Measurements from ENCODE around the gene SH3D19. TPM values are rescaled to one million over a fixed set of nuclear protein-coding genes. Genes with fewer than 3 reads are reported as not detected.
A peak's percentile ranks its signal among the peaks of the same experiment; 100 is the strongest.

SH3D19 gene
- polyA plus RNA-seq, 2 of the 4 experiments (the other 2 are of a cell fraction), result 15.3 to 22.9 TPM

GRCh38 chr4:151324124-151324751, 1.2 kb downstream of the SH3D19 start:
- no peak for ATAC-seq
- WGBS (ENCODE audit: missing lambda C conversion rate), result 13% methylated on average over 12 of the region's 12 CpGs
- CTCF ChIA-PET, result interaction anchor here (0.5 to 1.3 kb wide), 4 partner anchors 10 to 207 kb away, joined by 3 to 4 read pairs (median 4); no protein-coding TSS in a partner anchor
- peak overlapping the region; percentile 79 for H3K4me2 ChIP-seq
- H3K4me3 ChIP-seq, result peak overlapping the region; percentile 76
- TF ChIP-seq TP53 (CRISPR knock-in tag; IDR thresholded peaks at IDR 0.05) (no peak), BHLHE40 (IDR thresholded peaks at IDR 0.05; ENCODE audit: low read depth, low read length) (no peak), CHD2 (IDR thresholded peaks at IDR 0.05; ENCODE audit: low read length, partially characterized antibody) (no peak), CBX8 (IDR thresholded peaks at IDR 0.05) (no peak), MAFK (IDR thresholded peaks at IDR 0.05; ENCODE audit: partially characterized antibody) (no peak)
- H3K4me1 ChIP-seq, result peaks cover 32% of the 10 kb centered on the region
- POLR2A ChIA-PET, result interaction anchor here (0.7 to 2.0 kb wide), 2 partner anchors 8 to 1861 kb away, joined by 3 to 15 read pairs; no protein-coding TSS in a partner anchor
- H3K27ac ChIP-seq, result peak overlapping the region; percentile 80 to 96
- FAIRE-seq, result no peak
- peak in 1 of 2 experiments; percentile 10 for DNase-seq (ENCODE audit: low read depth in 1 of 2, low spot score in 1 of 2)
- H3K9me3 ChIP-seq, result no peaks in the 10 kb centered on the region

- H3K4me2 ChIP-seq, result peak overlapping the region; percentile 79
- FAIRE-seq, result no peak
- WGBS (ENCODE audit: missing lambda C conversion rate), result 69% methylated on average over 1 of the region's 1 CpG
Observed at GRCh38 chr4:151323667-151324066, 1.7 kb downstream of the SH3D19 start.

GRCh38 chr4:151322570-151322969, 2.8 kb downstream of the SH3D19 start:
- no peak overlapping the region for H3K4me3 ChIP-seq
- CTCF ChIA-PET, result no interaction called here
- no peak for DNase-seq (ENCODE audit: low read depth in 1 of 2, low spot score in 1 of 2)

More at GRCh38 chr4:151323667-151324066, 1.7 kb downstream of the SH3D19 start:
- ChIA-PET POLR2A (no interaction called here), CTCF (no interaction called here)
- peak overlapping the region; percentile 76 for H3K4me3 ChIP-seq
- TF ChIP-seq PHF8 (IDR thresholded peaks at IDR 0.05; ENCODE audit: borderline replicate concordance, low read depth) (no peak), USF2 (IDR thresholded peaks at IDR 0.05) (no peak), HOXB13 (CRISPR knock-in tag; IDR thresholded peaks at IDR 0.05; ENCODE audit: low read depth) (no peak), MYC (IDR thresholded peaks at IDR 0.05; ENCODE audit: borderline replicate concordance, low read length) (no peak), HES2 (IDR thresholded peaks at IDR 0.05) (no peak), RCOR1 (IDR thresholded peaks at IDR 0.05; ENCODE audit: low read depth, low read length) (no peak), CBX8 (IDR thresholded peaks at IDR 0.05) (no peak), RNF2 (IDR thresholded peaks at IDR 0.05; ENCODE audit: borderline replicate concordance, low read depth) (no peak), CEBPB (IDR thresholded peaks at IDR 0.05) (no peak), FOSL2 (IDR thresholded peaks at IDR 0.05) (no peak), FOSL2 (CRISPR knock-in tag; IDR thresholded peaks at IDR 0.05) (no peak), ZFP36 (IDR thresholded peaks at IDR 0.05; ENCODE audit: borderline replicate concordance, partially characterized antibody) (no peak), MAFK (IDR thresholded peaks at IDR 0.05; ENCODE audit: partially characterized antibody) (no peak), GATA3 (IDR thresholded peaks at IDR 0.05; ENCODE audit: borderline replicate concordance) (no peak)
- TF ChIP-seq, protein P1, sequence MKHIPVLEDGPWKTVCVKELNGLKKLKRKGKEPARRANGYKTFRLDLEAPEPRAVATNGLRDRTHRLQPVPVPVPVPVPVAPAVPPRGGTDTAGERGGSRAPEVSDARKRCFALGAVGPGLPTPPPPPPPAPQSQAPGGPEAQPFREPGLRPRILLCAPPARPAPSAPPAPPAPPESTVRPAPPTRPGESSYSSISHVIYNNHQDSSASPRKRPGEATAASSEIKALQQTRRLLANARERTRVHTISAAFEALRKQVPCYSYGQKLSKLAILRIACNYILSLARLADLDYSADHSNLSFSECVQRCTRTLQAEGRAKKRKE (CRISPR knock-in tag; IDR thresholded peaks at IDR 0.05; ENCODE audit: low read depth), result no peak
- TF ChIP-seq, protein P2, sequence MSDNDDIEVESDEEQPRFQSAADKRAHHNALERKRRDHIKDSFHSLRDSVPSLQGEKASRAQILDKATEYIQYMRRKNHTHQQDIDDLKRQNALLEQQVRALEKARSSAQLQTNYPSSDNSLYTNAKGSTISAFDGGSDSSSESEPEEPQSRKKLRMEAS (IDR thresholded peaks at IDR 0.05), result no peak
- TF ChIP-seq, protein P3, sequence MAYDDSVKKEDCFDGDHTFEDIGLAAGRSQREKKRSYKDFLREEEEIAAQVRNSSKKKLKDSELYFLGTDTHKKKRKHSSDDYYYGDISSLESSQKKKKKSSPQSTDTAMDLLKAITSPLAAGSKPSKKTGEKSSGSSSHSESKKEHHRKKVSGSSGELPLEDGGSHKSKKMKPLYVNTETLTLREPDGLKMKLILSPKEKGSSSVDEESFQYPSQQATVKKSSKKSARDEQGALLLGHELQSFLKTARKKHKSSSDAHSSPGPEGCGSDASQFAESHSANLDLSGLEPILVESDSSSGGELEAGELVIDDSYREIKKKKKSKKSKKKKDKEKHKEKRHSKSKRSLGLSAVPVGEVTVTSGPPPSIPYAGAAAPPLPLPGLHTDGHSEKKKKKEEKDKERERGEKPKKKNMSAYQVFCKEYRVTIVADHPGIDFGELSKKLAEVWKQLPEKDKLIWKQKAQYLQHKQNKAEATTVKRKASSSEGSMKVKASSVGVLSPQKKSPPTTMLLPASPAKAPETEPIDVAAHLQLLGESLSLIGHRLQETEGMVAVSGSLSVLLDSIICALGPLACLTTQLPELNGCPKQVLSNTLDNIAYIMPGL (CRISPR knock-in tag; IDR thresholded peaks at IDR 0.05; ENCODE audit: borderline replicate concordance), result no peak
- H3K9me3 ChIP-seq, result no peaks in the 10 kb centered on the region
- peaks cover 27% of the 10 kb centered on the region for H3K4me1 ChIP-seq
- no peak for DNase-seq (ENCODE audit: low read depth in 1 of 2, low spot score in 1 of 2)
- ATAC-seq, result no peak
- peak overlapping the region in 1 of 2 experiments; percentile 80; a peak in 3 of 6 replicates for H3K27ac ChIP-seq

More at GRCh38 chr4:151322570-151322969, 2.8 kb downstream of the SH3D19 start:
- H3K4me2 ChIP-seq, result peak overlapping the region; percentile 79
- no peak for ATAC-seq
- no peak overlapping the region for H3K27ac ChIP-seq
- POLR2A ChIA-PET, result no interaction called here
- no peaks in the 10 kb centered on the region for H3K9me3 ChIP-seq
- peaks cover 29% of the 10 kb centered on the region for H3K4me1 ChIP-seq
- TF ChIP-seq PBX3 (IDR thresholded peaks at IDR 0.05) (no peak), ELK1 (IDR thresholded peaks at IDR 0.05; ENCODE audit: low read depth, low read length) (no peak), TP53 (CRISPR knock-in tag; IDR thresholded peaks at IDR 0.05) (no peak), ESRRA (IDR thresholded peaks at IDR 0.05; ENCODE audit: borderline replicate concordance, low read length) (no peak), RNF2 (IDR thresholded peaks at IDR 0.05; ENCODE audit: borderline replicate concordance, low read depth) (no peak)
- FAIRE-seq, result no peak

All from A549 (cell line).